ENCODE measurements around the gene CELF1.

The CELF1 gene

GRCh38 chr11:47426062-47426956, 126.6 kb downstream of the CELF1 start, which contains the start of gene PSMC3:
TSS of gene PSMC3 (minus strand) at chr11:47426439. CDS start at chr11:47426279, 160 bp downstream.
- DNase-seq (ENCODE audit: extremely low read depth in 1 of 2, low read depth in 1 of 2): peak; percentile 97 to 99

GRCh38 chr11:47425611-47426010, 127.3 kb downstream of the CELF1 start:
- DNase-seq (ENCODE audit: extremely low read depth in 1 of 2, low read depth in 1 of 2): no peak

- no peak for DNase-seq (ENCODE audit: extremely low read depth in 1 of 2, low read depth in 1 of 2)
Observed at GRCh38 chr11:47418454-47419259, 134.3 kb downstream of the CELF1 start.

GRCh38 chr11:47417712-47418111, 135.2 kb downstream of the CELF1 start:
- no peak for DNase-seq (ENCODE audit: extremely low read depth in 1 of 2, low read depth in 1 of 2)

- no peak for DNase-seq (ENCODE audit: extremely low read depth in 1 of 2, low read depth in 1 of 2)
Observed at GRCh38 chr11:47415949-47416472, 136.9 kb downstream of the CELF1 start.

Measured in stimulated activated CD8-positive, alpha-beta memory T cell treated with anti-CD3 and anti-CD28 coated beads, Interleukin-7, amount 100 ng/mL, for 48 hours (primary cell).